HPDE6-E6E7 (cell line): ENCODE data around the gene COL18A1.

Experiments used
- DNase-seq: peaks from one replicate; pipeline ENCODE4 v3.0.0; 2011; ENCODE audit warnings: missing footprints; ENCODE audit errors: extremely low spot score

Gene COL18A1

GRCh38 chr21:45468971-45469272 lies 64.0 kb downstream of the COL18A1 start:
- DNase-seq: no peak

DNA sequence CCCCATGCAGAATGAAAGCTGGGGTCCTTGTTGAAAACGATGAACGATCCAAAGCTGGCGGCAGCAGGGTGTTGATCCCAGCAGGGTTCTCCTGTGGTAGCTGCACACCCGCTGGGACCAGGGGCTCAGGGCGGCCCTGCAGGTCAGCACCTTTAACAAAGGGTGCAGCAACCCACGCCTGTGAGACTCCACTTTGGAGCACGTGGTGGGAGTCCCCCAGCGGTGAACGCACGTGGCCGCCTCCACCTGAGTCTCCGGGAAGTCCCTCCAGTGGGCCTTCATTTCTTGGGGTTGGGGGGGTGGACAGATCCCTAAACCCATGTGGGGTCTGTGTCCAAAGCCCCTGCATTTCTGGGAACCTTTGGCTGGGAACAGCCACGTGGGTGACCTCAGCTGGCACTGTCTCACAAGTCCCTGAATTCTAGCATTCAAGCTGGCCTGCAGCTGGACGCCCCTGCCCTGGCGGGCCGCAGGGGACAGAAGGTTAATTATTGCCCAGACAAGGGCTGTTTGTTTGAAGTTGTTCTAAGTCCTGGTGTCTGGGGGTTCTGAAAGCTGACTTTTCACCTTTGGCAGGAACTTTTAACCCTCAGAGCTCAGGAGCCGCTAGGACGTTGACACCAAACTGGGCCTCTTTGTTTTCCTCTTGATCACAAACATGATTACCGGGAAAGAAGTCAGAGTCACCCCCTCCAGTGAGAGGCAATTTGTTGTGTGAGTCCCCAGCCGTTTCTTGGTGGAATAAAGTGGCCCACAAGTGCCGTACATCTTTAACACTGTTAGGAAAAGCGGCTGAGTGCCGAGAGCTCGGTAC lies 64.5 kb downstream of the COL18A1 start:
- no peak for DNase-seq

DNA sequence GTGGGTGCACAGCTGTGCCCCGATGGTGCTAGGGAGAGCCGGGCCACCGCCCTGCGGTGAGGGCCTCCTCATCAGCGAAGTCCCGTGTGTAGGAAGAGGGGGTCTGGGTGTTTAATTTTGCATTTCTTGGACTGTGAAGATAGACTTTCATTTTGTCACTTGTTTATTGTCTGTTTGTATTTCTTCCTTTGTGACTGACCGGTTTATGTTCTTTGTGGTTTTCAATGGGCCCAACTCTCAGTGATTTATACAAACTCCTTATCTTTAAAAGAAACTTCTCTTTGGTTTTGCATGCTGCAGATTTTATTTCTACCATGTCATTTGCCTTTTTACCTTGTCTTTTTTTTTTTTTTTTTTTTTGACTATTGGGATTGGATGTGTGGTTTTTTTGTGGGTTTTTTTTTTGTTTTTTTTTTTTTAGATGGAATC lies 65.1 kb downstream of the COL18A1 start:
- DNase-seq: no peak

- peak; percentile 70 for DNase-seq
Measured at GRCh38 chr21:45470773-45471524, 66.0 kb downstream of the COL18A1 start.

- DNase-seq: no peak
Measured at GRCh38 chr21:45471525-45472221, 66.7 kb downstream of the COL18A1 start.

GRCh38 chr21:45472445-45473365 lies 67.7 kb downstream of the COL18A1 start:
- no peak for DNase-seq

- DNase-seq: no peak
Measured at GRCh38 chr21:45473496-45474322, 68.7 kb downstream of the COL18A1 start.

DNA sequence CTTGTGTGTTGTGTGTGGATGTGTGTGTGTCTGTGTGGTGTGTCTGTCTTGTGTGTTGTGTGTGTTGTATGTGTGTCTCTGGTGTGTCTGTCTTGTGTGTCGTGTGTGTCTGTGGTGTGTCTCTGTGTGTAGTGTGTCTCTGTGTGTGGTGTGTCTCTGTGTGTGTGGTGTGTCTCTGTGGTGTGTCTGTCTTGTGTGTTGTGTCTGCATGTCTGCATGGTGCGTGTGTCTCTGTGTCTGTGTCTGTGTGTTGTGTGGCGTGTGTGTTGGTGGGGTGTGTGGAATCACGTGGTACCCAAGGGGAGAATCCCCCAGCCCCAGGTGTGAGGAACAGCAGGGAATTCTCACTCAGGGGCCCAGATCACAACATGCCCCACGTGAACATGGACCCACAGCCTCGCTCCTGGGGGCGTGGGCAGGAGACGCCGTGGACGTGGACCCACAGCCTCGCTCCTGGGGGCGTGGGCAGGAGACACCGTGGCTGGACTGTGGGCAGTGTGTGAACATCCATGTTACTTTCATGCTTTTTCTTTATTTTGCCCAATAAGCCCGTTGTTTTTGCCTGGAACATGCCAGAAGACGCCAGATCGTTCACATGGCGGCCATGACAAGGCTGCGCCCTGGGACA lies 69.5 kb downstream of the COL18A1 start:
- no peak for DNase-seq

DNA sequence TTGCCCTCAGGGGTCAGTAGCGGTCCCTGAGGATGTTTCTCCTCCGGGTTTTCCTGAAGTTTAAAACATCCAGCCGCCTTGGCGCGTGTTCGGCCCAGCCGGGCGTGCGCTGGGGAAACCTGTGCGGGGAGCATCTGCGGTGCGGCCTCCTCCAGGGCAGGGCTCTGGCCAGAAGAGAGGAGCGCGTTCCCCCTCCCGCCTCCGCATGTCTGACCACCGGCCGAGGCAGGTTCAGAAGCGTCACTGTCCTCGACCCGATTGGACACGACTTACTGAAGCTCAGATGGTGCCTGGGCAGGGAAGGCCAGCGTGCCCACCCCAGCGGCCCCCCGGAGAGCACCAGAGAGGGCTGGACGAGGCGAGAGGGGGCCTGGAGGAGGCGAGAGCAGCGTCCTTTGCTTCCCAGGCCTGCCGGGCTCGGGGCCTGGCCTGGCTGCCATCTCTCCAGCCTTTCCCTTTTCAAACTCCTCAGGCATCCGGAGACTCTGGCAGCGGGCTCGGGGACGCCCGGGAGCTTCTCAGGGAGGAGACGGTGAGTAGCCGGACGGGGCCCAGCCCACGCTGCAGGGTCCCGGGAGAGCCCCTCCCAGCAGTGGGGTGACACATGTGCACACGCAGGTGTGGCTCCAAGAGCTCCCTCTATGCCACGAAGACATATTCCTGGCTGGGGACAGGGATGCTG lies 70.2 kb downstream of the COL18A1 start:
- DNase-seq: no peak

GRCh38 chr21:45475797-45476570 lies 71.0 kb downstream of the COL18A1 start:
- no peak for DNase-seq

- no peak for DNase-seq
Measured at GRCh38 chr21:45476582-45476981, 71.6 kb downstream of the COL18A1 start.

GRCh38 chr21:45477176-45478114 lies 72.5 kb downstream of the COL18A1 start:
- DNase-seq: no peak

DNA sequence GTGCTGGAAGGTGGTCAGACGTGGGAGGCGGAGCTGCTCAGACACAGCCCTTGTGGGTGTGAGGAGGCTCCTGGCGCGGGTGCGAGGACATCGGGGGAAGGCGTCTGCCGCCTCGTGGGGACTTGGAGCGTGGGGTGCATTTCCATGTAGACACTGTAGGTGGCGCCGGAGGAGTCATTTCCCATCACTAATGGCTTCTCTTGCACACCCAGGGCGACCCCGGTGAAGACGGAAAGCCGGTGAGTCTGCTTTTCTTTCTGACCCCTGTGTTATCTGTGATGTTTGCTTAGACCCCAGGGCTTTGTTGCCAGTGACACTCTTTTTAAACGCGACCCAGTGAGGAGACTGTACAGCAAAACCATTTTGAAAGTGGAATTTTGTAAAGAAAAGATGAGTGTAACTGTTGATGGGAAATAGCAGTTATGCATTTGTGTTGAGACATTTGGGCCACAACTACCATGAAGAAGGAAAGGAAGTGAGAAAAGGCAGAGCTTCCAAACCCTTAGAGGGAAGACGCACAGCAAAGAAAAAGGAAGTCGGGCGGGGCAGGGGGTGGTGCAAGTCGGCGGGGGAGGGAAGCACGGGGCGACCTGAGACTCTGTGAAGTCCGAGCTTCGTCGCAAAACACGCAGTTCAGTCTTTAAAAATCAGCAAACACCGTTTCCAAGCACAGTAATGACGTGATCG lies 73.3 kb downstream of the COL18A1 start:
- DNase-seq: no peak

- no peak for DNase-seq
Measured at GRCh38 chr21:45478816-45479669, 74.1 kb downstream of the COL18A1 start.

DNA sequence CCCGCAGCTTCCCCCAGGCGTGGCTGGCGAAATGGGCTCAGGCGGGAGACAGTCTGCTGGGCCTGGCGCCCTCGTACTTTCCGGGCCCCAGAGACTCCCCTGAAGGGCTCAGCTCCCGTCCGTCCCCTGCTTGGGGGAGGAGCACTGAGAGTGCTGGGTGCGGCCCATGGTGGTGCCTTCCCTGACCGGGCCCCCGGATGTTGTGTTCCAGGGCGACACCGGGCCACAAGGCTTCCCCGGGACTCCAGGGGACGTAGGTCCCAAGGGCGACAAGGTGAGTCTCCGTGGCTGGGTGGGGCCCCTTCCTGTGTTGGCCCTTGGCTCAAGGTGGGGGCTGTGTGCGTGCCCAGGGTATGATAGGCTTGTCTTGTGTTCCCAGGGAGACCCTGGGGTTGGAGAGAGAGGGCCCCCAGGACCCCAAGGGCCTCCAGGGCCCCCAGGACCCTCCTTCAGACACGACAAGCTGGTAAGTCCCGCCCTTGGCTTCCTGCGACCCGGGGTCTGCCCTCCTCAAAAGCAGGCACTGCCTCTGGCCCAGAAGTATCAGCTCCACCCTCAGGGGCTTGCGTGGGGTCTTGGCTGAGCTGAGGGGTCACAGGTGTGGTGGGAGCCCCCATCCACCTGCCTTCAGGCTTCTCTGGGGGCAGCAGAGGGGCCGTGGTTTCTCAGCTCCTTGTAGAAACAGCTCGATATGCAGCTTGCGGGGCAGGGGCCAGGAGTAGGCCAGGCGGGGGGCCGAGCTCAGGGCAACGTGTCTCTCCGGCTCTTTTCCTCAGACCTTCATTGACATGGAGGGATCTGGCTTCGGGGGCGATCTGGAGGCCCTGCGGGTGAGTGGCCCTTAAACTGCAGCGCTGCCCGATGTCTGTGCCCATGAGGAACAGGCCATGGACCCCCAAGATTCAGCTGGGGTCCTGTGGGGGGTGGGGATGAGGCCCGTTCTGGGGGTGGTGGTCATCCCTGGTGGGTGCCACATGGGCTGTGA lies 75.0 kb downstream of the COL18A1 start:
- DNase-seq: no peak
